HepG2 (cell line): ENCODE results near the gene NELFCD. TPM values are rescaled to one million over a fixed set of nuclear protein-coding genes. Genes with fewer than 3 reads are reported as not detected.

ENCODE experiments used
- ARNTL ChIP-seq: sonication (generic); formaldehyde crosslinking; IDR thresholded peaks from 2 replicates; pipeline ENCODE4 v1.4.0; 2020; ENCODE audit warnings: mild to moderate bottlenecking, missing genetic modification reagents
- CBX2 ChIP-seq, 2 experiments: fragments of 200-600 bp in 1 of 2; sonication (generic); formaldehyde crosslinking in 1 of 2; IDR thresholded peaks; 2 replicates each; pipeline versions ENCODE4 v1.7.0 to v1.8.1; 2018 to 2022; ENCODE audit warnings: low read depth in 2 of 2, low read length in 1 of 2, mild to moderate bottlenecking in 1 of 2, missing genetic modification reagents in 1 of 2
- CC2D1A ChIP-seq: sonication (generic); formaldehyde crosslinking; IDR thresholded peaks from 2 replicates; pipeline ENCODE4 v1.8.1; 2023; ENCODE audit warnings: mild to moderate bottlenecking, missing genetic modification reagents
- E2F5 ChIP-seq: sonication (generic); formaldehyde crosslinking; conservative IDR thresholded peaks from 2 replicates; pipeline ENCODE4 v1.4.0; 2020; ENCODE audit warnings: missing genetic modification reagents
- ELF3 ChIP-seq: IDR thresholded peaks from 2 replicates; pipeline ENCODE4 v1.6.1; 2016; ENCODE audit warnings: missing genetic modification reagents, missing compliant biosample characterization
- ELF4 ChIP-seq: sonication (generic); formaldehyde crosslinking; IDR thresholded peaks from 2 replicates; pipeline ENCODE4 v1.5.0; 2020; ENCODE audit warnings: missing genetic modification reagents, mild to moderate bottlenecking, moderate library complexity, borderline replicate concordance
- ELK4 ChIP-seq: sonication (generic); formaldehyde crosslinking; IDR thresholded peaks from 2 replicates; pipeline ENCODE4 v1.9.0; 2021; ENCODE audit warnings: missing genetic modification reagents, borderline replicate concordance
- ETS1 ChIP-seq: sonication (generic); formaldehyde crosslinking; IDR thresholded peaks from 2 replicates; pipeline ENCODE4 v1.4.0; 2020; ENCODE audit warnings: missing genetic modification reagents
- GLMP ChIP-seq: sonication (generic); formaldehyde crosslinking; IDR thresholded peaks from 2 replicates; pipeline ENCODE4 v1.9.0; 2021; ENCODE audit warnings: missing genetic modification reagents, mild to moderate bottlenecking, borderline replicate concordance
- KLF6 ChIP-seq: IDR thresholded peaks from 2 replicates; pipeline ENCODE4 v1.8.0; 2016; ENCODE audit warnings: missing biosample characterization, missing genetic modification reagents
- MTF1 ChIP-seq: sonication (generic); formaldehyde crosslinking; IDR thresholded peaks from 2 replicates; pipeline ENCODE4 v1.5.0; 2020; ENCODE audit warnings: missing genetic modification reagents
- PATZ1 ChIP-seq: sonication (generic); formaldehyde crosslinking; IDR thresholded peaks from 2 replicates; pipeline ENCODE4 v1.4.0; 2020; ENCODE audit warnings: missing genetic modification reagents
- POGK ChIP-seq: sonication (generic); formaldehyde crosslinking; conservative IDR thresholded peaks from 2 replicates; pipeline ENCODE4 v1.8.0; 2022; ENCODE audit warnings: mild to moderate bottlenecking, moderate library complexity, missing genetic modification reagents
- SPEN ChIP-seq: sonication (generic); formaldehyde crosslinking; IDR thresholded peaks from 2 replicates; pipeline ENCODE4 v1.5.1; 2020; ENCODE audit warnings: low read depth, mild to moderate bottlenecking, missing genetic modification reagents
- TGIF2 ChIP-seq: IDR thresholded peaks from 2 replicates; pipeline ENCODE4 v1.6.1; 2016; ENCODE audit warnings: control low read depth, missing compliant biosample characterization
- ZBTB21 ChIP-seq: sonication (generic); formaldehyde crosslinking; IDR thresholded peaks from 2 replicates; pipeline ENCODE4 v1.4.0; 2020; ENCODE audit warnings: missing genetic modification reagents
- ZFP90 ChIP-seq: sonication (generic); formaldehyde crosslinking; IDR thresholded peaks from 2 replicates; pipeline ENCODE4 v1.8.0; 2022; ENCODE audit warnings: missing genetic modification reagents, mild to moderate bottlenecking, inconsistent platforms, borderline replicate concordance
- ZNF672 ChIP-seq: sonication (generic); formaldehyde crosslinking; IDR thresholded peaks from 2 replicates; pipeline ENCODE4 v1.8.1; 2022; ENCODE audit warnings: missing genetic modification reagents
- ZNF75D ChIP-seq: sonication (generic); formaldehyde crosslinking; IDR thresholded peaks from 2 replicates; pipeline ENCODE4 v1.8.1; 2023; ENCODE audit warnings: missing genetic modification reagents, mild to moderate bottlenecking, borderline replicate concordance
- ZNF816 ChIP-seq: sonication (generic); formaldehyde crosslinking; IDR thresholded peaks from 2 replicates; pipeline ENCODE4 v1.8.0; 2022; ENCODE audit warnings: missing genetic modification reagents, mild to moderate bottlenecking, borderline replicate concordance
- polyA plus RNA-seq, 8 experiments: library from polyadenylated mRNA; depleted of rRNA in 3 of 8; stranded (reverse) in 7 of 8; unstranded in 1 of 8; fragments of >200 nt; fragmentation: Illumina TruSeq in 4 of 8; extraction: Trizol in 4 of 8; gene quantifications; 2 replicates each; pipeline versions ENCODE4 v1.2.1 to v1.2.3, GENCODE V29; 2011 to 2016; ENCODE audit warnings: low read depth in 4 of 8, missing spikeins in 1 of 8, mixed read lengths in 1 of 8; ENCODE audit not compliant: insufficient read depth in 1 of 8
- total RNA-seq, 5 experiments: library from RNA; depleted of rRNA; stranded (reverse); fragments of >200 nt; fragmentation: Illumina TruSeq; extraction: Trizol; gene quantifications; 2 replicates each; pipeline ENCODE4 v1.2.3, GENCODE V29; 2016; ENCODE audit warnings: low read depth in 1 of 5

Gene NELFCD
- total and polyA plus RNA-seq, 2 of the 13 experiments (the other 11 are each of a cell fraction or from before 2014, with no cell fraction given): 159 to 203 TPM

GRCh38 chr20:58980711-58981627 lies at the start of gene NELFCD (continued):
- TF ChIP-seq ZNF816: 0 out of 2 replicates have a peak, but pooled peaks have one; percentile 5
- TF ChIP-seq GLMP (CRISPR knock-in tag): no peak
- TF ChIP-seq SPEN (CRISPR knock-in tag): peak; percentile 34; the same call in 1 of the 2 replicates
- TF ChIP-seq E2F5: peak; percentile 87
- no peak for TF ChIP-seq ZFP90
- peak; percentile 85 for TF ChIP-seq PATZ1 (CRISPR knock-in tag)
- TF ChIP-seq CBX2 (IDR thresholded peaks at IDR 0.05; ENCODE audit: low read depth, low read length): no peak
- TF ChIP-seq CBX2 (CRISPR knock-in tag; IDR thresholded peaks at IDR 0.05; ENCODE audit: low read depth): no peak
- peak; percentile 90 for TF ChIP-seq ELF3 (CRISPR knock-in tag)
- TF ChIP-seq KLF6 (CRISPR knock-in tag): peak; percentile 41; the same call in 1 of the 2 replicates
- TF ChIP-seq ARNTL (CRISPR knock-in tag): peak; percentile 30; the same call in 1 of the 2 replicates
- no peak for TF ChIP-seq ZNF672 (CRISPR knock-in tag)
- no peak for TF ChIP-seq TGIF2 (CRISPR knock-in tag)
- no peak; the same call in 1 of the 2 replicates for TF ChIP-seq ELK4 (CRISPR knock-in tag)
- no peak for TF ChIP-seq ETS1
- no peak for TF ChIP-seq ELF4 (CRISPR knock-in tag)
- TF ChIP-seq POGK (CRISPR knock-in tag): peak; percentile 72
- no peak for TF ChIP-seq ZNF75D (CRISPR knock-in tag)
- no peak for TF ChIP-seq ZBTB21 (CRISPR knock-in tag)
- TF ChIP-seq CC2D1A (CRISPR knock-in tag): no peak
- TF ChIP-seq MTF1: no peak
